ENCODE measurements around the gene TRPM8. TPM values are rescaled to one million over a fixed set of nuclear protein-coding genes. Genes with fewer than 3 reads are reported as not detected.

The TRPM8 gene
- total RNA-seq, 1 donor from 2014 or later, result not detected

DNA sequence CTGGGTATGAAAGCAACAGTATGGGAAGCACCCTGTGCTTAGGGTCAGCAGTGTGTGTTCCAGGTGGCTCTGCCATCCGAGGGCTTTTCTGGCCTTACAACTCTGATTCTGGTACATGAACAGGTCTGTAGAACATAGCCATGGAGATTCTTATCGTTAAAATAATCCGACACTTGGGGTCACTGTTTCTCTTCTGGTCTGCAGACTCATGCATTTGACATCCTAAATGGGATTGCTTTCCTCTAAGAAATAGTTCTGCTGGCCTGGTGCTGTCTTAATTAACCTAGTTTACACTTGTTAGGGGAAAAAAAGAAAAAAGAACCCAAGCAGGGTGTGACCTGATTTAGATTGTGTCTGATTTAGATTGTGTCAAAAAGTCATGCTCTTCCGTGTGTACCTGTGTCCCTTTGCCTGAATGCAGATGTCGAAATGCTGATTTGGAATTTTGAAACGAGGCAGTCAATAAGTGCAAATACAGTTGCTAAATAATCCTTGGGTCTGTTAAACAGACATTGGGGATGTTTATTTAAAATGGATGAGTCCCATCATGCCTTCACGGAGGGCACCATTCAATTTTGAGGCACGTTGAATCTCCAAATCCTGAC is 59.6 kb downstream of the TRPM8 start:
- no peak for DNase-seq (ENCODE audit: low spot score in 2 of 2, unreplicated experiment in 2 of 2)
- H3K9me3 Mint-ChIP-seq, result no peaks in the 10 kb centered on the region
- H3K27me3 Mint-ChIP-seq (ENCODE audit: low read depth), result peaks cover 4% of the 10 kb centered on the region
- TF ChIP-seq, protein P1, sequence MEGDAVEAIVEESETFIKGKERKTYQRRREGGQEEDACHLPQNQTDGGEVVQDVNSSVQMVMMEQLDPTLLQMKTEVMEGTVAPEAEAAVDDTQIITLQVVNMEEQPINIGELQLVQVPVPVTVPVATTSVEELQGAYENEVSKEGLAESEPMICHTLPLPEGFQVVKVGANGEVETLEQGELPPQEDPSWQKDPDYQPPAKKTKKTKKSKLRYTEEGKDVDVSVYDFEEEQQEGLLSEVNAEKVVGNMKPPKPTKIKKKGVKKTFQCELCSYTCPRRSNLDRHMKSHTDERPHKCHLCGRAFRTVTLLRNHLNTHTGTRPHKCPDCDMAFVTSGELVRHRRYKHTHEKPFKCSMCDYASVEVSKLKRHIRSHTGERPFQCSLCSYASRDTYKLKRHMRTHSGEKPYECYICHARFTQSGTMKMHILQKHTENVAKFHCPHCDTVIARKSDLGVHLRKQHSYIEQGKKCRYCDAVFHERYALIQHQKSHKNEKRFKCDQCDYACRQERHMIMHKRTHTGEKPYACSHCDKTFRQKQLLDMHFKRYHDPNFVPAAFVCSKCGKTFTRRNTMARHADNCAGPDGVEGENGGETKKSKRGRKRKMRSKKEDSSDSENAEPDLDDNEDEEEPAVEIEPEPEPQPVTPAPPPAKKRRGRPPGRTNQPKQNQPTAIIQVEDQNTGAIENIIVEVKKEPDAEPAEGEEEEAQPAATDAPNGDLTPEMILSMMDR (IDR thresholded peaks at IDR 0.05; ENCODE audit: unreplicated experiment), result peak; percentile 25
- peaks cover 4% of the 10 kb centered on the region for H3K4me1 Mint-ChIP-seq
- no peak overlapping the region for H3K4me3 Mint-ChIP-seq
- H3K36me3 Mint-ChIP-seq, result no peaks in the 10 kb centered on the region
- H3K27ac Mint-ChIP-seq, result no peak overlapping the region

DNA sequence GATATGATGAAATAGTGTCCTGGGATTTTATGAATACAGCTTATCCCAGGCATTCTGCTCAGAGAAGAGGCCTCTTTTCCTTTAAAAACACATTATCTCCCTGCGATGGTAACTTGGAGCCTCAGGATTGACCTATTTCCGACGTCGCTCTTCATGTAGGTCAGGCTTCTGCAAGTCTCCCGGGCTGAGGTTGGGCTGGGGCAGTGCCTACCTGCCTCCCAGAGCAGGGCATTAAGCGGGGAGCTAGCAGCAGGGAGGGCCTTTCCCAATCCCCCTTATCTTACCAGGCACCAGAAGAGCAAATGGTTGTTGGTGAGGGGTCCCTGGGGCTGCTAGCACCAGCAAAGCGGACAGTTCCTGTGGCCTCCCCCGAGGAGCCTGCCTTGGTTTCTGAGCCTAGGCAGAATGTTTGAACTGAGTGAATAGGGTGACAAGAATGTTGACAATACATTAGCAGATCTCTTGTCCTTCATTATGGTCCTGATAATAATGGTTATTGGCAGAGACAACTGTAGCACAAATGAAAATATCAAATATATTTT is 60.2 kb downstream of the TRPM8 start:
- Mint-ChIP-seq H3K9me3 (no peaks in the 10 kb centered on the region), H3K36me3 (no peaks in the 10 kb centered on the region), H3K27me3 (ENCODE audit: low read depth) (peaks cover 4% of the 10 kb centered on the region), H3K4me1 (peaks cover 4% of the 10 kb centered on the region), H3K4me3 (no peak overlapping the region), H3K27ac (no peak overlapping the region)
- TF ChIP-seq, protein P1 (IDR thresholded peaks at IDR 0.05; ENCODE audit: unreplicated experiment), result no peak
- no peak for DNase-seq (ENCODE audit: low spot score in 2 of 2, unreplicated experiment in 2 of 2)

DNA sequence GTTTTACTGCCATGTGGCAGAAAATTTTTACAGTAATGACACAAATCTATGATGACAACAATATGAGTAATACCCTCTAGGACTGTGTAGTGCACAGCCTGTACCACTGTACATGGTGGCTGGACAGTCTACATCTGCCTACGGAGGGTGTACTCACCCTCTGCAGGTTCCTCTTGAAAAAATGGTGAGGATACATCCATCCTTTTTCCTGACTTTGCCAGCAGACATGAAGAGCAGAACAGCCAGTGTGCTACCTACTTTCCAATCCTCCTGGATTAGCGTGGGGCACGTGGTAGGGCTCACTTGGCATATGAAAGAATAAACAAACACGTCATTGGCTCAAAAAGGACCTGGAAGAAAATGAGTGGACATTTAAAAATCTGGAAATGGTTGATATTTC is 62.6 kb downstream of the TRPM8 start:
- no peak for DNase-seq (ENCODE audit: low spot score in 2 of 2, unreplicated experiment in 2 of 2)
- H3K4me1 Mint-ChIP-seq, result peaks cover 4% of the 10 kb centered on the region
- no peak overlapping the region for H3K27ac Mint-ChIP-seq
- H3K27me3 Mint-ChIP-seq (ENCODE audit: low read depth), result peaks cover 10% of the 10 kb centered on the region
- H3K36me3 Mint-ChIP-seq, result no peaks in the 10 kb centered on the region
- TF ChIP-seq, protein P1 (IDR thresholded peaks at IDR 0.05; ENCODE audit: unreplicated experiment), result no peak
- peaks cover 4% of the 10 kb centered on the region for H3K9me3 Mint-ChIP-seq
- H3K4me3 Mint-ChIP-seq, result no peak overlapping the region

DNA sequence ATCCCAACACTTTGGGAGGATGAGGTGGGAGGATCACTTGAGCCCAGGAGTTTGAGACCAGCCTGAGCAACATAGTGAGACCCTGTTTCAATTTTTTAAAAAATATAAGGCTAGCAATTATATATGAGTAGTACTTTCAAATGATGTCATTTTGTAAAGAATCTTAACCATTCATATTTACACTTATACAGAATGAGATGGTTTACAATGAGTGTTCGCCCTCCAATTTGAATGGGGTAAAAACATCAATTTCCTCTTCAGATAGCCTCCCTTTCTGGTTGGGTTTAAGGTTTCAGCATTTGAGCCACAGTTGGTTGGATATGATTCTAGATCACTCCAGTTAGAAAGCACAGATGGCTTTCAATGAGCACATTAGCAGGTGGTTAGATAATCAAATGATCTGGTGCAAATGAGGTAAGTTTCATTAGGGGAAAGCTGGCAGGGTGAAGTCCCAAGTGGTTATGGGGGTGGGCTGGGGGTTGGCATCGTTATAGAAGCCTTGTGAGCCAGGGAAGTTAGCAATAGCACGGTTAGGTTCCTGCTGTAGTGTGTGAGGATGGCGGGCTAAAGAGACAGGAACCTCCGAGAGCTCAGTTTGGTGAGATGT is 63.9 kb downstream of the TRPM8 start:
- Mint-ChIP-seq H3K4me3 (no peak overlapping the region), H3K9me3 (peaks cover 4% of the 10 kb centered on the region), H3K27me3 (ENCODE audit: low read depth) (peaks cover 12% of the 10 kb centered on the region), H3K4me1 (peaks cover 4% of the 10 kb centered on the region), H3K36me3 (no peaks in the 10 kb centered on the region), H3K27ac (no peak overlapping the region)
- TF ChIP-seq, protein P1 (IDR thresholded peaks at IDR 0.05; ENCODE audit: unreplicated experiment), result no peak
- DNase-seq (ENCODE audit: low spot score in 2 of 2, unreplicated experiment in 2 of 2), result no peak

DNA sequence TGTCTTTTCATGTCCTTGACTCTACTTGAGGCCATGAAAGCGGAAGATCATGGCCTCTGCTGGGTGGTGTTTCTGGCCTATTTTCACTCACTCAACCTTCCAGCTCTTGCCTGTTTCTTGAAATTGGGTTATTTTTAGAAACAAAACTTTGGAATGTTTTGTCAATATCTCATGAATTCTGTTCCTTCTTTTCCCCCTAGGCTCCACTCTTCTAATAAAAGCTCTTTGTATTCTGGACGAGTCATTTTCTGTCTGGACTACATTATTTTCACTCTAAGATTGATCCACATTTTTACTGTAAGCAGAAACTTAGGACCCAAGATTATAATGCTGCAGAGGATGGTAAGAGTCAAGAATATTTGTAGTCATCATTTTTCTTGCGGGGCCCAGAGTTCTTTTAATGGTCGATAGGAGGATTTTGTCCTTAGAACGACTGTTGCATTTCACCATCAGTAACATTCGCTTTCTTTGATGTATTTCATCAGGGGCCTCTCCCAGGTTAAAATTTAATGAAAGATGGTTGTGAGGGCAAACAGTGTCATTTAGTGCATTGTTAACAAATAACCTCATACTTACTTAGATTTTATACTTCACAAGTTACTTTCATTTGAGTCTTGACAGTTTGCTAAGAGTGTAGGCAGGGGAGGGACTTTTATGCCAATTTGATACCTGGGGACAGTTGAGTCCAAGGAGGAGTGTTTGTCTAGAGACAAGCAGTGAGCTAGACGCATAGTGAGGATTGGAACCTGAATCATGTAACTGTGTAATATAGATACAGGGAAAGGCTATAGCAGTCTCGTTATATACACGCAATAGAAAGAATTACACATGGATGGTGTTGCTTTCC is 64.6 kb downstream of the TRPM8 start:
- Mint-ChIP-seq H3K27ac (no peak overlapping the region), H3K27me3 (ENCODE audit: low read depth) (peaks cover 14% of the 10 kb centered on the region), H3K36me3 (no peaks in the 10 kb centered on the region), H3K4me3 (no peak overlapping the region), H3K9me3 (peaks cover 4% of the 10 kb centered on the region), H3K4me1 (peaks cover 3% of the 10 kb centered on the region)
- DNase-seq (ENCODE audit: low spot score in 2 of 2, unreplicated experiment in 2 of 2), result no peak
- TF ChIP-seq, protein P1 (IDR thresholded peaks at IDR 0.05; ENCODE audit: unreplicated experiment), result no peak
